SH-SY5Y (cell line): ENCODE measurements around the gene SLC66A1.

ENCODE experiments used
- GATA2 ChIP-seq: IDR thresholded peaks from 2 replicates; pipeline ENCODE4 v1.6.1; 2011; ENCODE audit warnings: mild to moderate bottlenecking, low read depth, low read length
- GATA3 ChIP-seq: IDR thresholded peaks from 2 replicates; pipeline ENCODE4 v1.6.1; 2011; ENCODE audit warnings: low read depth, mild to moderate bottlenecking, low read length, moderate library complexity

- no peak for TF ChIP-seq GATA2
- no peak for TF ChIP-seq GATA3
These were observed 49.4 kb upstream of the SLC66A1 start for GRCh38 chr1:19262744-19263143.
